Measurements from ENCODE around the gene FERMT2.

DNA sequence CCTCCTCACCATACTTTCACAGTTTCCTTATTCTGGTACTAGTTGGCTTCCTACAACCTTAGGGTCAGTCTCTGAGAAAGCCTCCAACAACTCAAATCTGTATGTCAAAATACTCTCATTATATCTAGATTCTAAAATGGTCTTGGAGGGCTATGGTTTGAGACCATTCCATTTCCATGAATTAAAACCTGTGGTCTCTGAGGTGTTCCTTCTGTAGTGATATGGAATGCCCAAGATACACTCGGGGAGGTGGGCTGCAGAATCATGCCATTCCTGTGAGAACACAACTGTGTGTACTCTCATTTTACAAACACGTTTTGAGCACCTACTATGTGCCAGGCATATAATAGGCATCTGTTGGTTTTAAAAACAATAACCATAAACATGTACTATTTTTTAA, 74.0 kb downstream of the FERMT2 start:
- TF ChIP-seq, protein P1, sequence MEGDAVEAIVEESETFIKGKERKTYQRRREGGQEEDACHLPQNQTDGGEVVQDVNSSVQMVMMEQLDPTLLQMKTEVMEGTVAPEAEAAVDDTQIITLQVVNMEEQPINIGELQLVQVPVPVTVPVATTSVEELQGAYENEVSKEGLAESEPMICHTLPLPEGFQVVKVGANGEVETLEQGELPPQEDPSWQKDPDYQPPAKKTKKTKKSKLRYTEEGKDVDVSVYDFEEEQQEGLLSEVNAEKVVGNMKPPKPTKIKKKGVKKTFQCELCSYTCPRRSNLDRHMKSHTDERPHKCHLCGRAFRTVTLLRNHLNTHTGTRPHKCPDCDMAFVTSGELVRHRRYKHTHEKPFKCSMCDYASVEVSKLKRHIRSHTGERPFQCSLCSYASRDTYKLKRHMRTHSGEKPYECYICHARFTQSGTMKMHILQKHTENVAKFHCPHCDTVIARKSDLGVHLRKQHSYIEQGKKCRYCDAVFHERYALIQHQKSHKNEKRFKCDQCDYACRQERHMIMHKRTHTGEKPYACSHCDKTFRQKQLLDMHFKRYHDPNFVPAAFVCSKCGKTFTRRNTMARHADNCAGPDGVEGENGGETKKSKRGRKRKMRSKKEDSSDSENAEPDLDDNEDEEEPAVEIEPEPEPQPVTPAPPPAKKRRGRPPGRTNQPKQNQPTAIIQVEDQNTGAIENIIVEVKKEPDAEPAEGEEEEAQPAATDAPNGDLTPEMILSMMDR (IDR thresholded peaks at IDR 0.05): no peak
- TF ChIP-seq POLR2A (IDR thresholded peaks at IDR 0.05): no peak
